Stimulated activated CD8-positive, alpha-beta memory T cell treated with anti-CD3 and anti-CD28 coated beads, Interleukin-4, amount 100 ng/mL, for 4 hours (primary cell): ENCODE results near the gene PSMC5.

Experiments used
- DNase-seq, 2 donors: peaks; one replicate each; pipeline ENCODE4 v3.0.0-alpha.2; 2020; ENCODE audit warnings: low read depth in 2 of 2, low spot score in 1 of 2

PSMC5 gene

GRCh38 chr17:63820963-63821561 is 6.2 kb upstream of the PSMC5 start:
- DNase-seq = no peak

DNA sequence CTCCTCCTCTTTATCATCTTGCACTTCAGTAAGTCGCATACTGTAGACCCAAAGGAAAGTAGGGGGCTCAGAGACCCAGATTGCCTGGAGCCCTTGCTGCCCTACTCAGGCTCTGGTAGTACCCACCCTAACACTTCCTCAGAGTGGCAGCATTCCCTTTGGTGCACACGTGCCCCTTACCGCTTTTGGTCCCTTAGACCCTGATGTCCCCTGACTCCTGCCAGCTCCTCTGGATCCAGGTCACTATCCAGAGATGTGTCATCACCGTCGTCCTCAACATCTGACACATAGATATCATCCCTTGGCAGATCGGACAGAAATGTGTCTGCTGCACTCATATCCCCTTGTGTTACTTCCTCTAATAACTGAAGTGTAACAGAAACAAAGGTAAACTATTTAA is 5.4 kb upstream of the PSMC5 start:
- no peak for DNase-seq

- no peak for DNase-seq
These were observed 4.7 kb upstream of the PSMC5 start for GRCh38 chr17:63822537-63822936.

- DNase-seq = no peak
These were observed 3.4 kb upstream of the PSMC5 start for GRCh38 chr17:63823659-63824331.

GRCh38 chr17:63824362-63824761 is 2.9 kb upstream of the PSMC5 start:
- no peak for DNase-seq

- DNase-seq = no peak
These were observed 696 bp upstream of the PSMC5 start for GRCh38 chr17:63826468-63827001.

DNA sequence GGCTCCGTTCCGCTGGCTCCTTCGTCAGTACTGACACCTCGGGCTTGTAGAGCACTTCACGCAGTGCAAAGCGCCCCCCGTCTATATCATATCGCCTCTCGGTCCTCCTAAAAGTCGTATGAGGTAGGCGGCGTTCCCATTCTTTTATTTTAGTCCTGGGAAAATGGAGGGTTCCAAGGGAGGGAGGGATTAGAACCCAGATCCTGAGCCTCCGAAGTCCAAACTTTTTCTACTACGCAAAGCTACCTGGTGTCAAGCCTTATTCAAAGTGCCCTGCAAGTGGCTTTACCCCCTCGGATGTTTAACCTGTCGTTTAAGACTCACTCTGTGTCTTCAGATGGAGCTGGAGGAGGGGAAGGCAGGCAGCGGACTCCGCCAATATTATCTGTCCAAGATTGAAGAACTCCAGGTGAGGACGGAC is 580 bp downstream of the PSMC5 start:
- no peak for DNase-seq

GRCh38 chr17:63828936-63829335 is 1.7 kb downstream of the PSMC5 start:
- no peak for DNase-seq

DNA sequence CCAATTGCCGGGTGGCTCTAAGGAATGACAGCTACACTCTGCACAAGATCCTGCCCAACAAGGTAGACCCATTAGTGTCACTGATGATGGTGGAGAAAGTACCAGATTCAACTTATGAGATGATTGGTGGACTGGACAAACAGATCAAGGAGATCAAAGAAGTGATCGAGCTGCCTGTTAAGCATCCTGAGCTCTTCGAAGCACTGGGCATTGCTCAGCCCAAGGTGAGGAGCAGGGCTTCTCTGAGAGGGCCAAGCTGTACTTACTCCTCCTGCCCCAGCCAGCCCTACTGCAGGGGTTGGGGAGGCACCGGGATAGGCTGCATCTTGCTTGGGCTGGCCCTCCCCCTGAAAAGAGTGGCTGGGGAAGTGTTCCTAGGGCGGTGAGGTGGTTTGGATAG is 3.0 kb downstream of the PSMC5 start:
- DNase-seq = no peak

DNA sequence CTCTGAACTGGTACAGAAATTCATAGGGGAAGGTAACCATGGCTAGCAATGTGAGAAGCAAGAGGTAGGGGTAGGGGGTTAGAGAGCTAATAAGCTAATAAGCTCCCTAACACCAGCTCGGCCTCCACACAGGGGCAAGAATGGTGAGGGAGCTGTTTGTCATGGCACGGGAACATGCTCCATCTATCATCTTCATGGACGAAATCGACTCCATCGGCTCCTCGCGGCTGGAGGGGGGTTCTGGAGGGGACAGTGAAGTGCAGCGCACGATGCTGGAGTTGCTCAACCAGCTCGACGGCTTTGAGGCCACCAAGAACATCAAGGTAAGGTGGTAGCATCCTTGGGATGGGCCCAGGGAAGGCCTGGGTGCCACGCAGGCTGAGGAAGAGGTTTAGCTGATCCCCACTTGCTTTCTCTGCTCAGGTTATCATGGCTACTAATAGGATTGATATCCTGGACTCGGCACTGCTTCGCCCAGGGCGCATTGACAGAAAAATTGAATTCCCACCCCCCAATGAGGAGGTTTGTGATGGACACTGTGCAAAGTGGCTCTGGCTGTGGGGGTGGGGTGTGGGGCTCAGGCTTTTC is 3.8 kb downstream of the PSMC5 start:
- DNase-seq = no peak

- DNase-seq = no peak
These were observed 4.3 kb downstream of the PSMC5 start for GRCh38 chr17:63831505-63831904.

GRCh38 chr17:63832014-63832413 is 4.8 kb downstream of the PSMC5 start:
- no peak for DNase-seq

GRCh38 chr17:63832455-63832854 is 5.2 kb downstream of the PSMC5 start:
- DNase-seq = no peak

GRCh38 chr17:63833026-63833740 is 6.0 kb downstream of the PSMC5 start:
- DNase-seq = no peak

- DNase-seq = no peak
These were observed 6.6 kb downstream of the PSMC5 start for GRCh38 chr17:63833741-63834373.

DNA sequence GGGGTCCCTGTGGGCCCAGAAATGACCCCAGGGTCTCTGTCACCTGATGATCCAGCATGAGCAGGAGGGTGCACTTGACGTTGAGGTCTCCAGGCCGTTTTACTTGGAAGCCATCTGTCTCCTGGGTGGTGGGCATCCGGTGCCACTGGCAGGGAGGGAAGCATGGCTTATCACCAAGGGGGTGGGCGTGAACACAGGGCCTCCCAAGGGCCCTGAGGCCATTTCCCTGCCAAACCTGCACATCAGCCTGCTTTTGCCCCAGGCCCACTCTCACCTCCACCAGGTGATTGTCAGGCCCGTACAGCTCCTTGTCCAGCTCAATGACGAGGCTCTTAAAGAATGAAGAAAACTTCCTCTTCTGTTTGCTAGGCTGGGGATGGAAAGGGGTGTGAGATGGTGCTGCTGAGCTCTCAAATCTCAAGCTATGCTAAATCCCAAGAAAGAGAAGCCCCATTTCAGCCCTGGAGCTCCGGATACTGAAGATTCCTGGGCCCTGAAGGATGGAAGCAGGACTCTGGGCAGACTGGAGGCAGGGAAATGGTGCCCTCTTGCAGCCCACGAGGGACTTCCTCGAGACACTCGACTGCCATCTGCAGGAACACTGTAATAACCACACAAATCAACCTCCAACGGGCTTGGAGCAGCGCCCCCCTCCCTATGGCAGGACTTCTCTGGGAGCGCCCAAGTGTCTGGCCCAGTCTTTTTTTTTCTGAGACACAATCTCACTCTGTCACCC is 7.4 kb downstream of the PSMC5 start:
- no peak for DNase-seq

DNA sequence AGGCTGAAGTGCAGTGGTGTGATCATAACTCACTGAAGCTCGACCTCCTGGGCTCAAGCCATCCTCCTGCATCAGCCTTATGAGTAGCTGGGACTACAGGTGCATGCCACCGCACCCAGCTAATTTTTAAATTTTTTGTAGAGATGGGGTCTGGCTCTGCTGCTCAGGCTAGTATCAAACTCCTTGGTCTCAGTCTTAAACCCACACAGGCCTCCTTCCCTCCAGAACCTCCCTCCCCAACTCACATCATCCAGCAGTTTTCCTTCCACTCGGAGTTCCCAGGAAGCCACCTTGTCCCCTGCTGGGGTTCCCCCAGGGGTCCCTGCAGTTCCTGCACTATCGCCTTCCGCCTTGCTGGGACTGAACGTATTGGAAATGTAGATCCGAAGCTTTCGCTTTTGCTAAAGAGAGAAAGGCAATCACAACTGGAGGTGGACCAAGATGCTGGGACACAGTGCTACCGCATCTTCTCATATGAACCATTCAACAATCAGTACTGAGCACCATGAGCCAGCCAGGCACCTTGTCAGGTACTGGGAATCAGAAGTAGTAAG is 8.0 kb downstream of the PSMC5 start:
- no peak for DNase-seq

- DNase-seq = no peak
These were observed 9.6 kb downstream of the PSMC5 start for GRCh38 chr17:63836811-63837210.

DNA sequence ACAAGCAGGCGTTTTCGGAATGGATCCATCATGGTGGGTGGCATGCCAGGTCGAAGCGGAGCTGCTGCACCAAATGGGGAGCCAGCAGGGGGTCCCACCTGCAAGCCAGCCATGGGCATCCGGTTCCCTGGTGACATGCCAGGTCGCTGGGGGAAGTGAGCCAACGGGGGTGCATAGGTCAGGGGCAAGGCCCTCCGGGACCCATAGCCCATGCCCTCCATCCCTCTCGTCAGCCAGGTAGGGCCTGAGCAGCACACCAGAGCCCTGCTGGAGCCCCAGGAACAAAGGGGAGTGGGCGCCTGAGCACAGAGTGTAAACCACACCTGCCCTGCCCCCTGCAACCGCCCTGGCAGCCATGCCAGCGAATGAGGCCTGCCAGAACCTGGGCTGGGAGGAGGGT is 10.2 kb downstream of the PSMC5 start:
- DNase-seq = no peak

GRCh38 chr17:63837962-63838600 is 10.8 kb downstream of the PSMC5 start:
- DNase-seq = no peak
